Stimulated activated memory B cell treated with anti-CD40 and anti-IgM and Interleukin-4, amounts not matched to agents 10 μg/mL and 1 μg/mL and 100 μg/mL, for 72 hours (primary cell): ENCODE measurements around the gene SLC38A11.
A peak's percentile ranks its signal among the peaks of the same experiment; 100 is the strongest.

ENCODE experiments used
- ATAC-seq: fragments of 150-1000 bp; cut with Tn5 transposase; 2 replicates; pipeline ENCODE4 v1.10.0; 2021
- H3K27ac Mint-ChIP-seq: one replicate; pipeline ENCODE4 v1.8.0; 2022; ENCODE audit warnings: mild to moderate bottlenecking, mixed read lengths
- H3K27me3 Mint-ChIP-seq: one replicate; pipeline ENCODE4 v1.8.0; 2022; ENCODE audit warnings: mixed read lengths
- H3K36me3 Mint-ChIP-seq: one replicate; pipeline ENCODE4 v1.8.0; 2022; ENCODE audit warnings: mixed read lengths
- H3K4me1 Mint-ChIP-seq: one replicate; pipeline ENCODE4 v1.8.0; 2022; ENCODE audit warnings: mixed read lengths
- H3K4me3 Mint-ChIP-seq: one replicate; pipeline ENCODE4 v1.8.0; 2022; ENCODE audit warnings: mild to moderate bottlenecking, moderate library complexity, mixed read lengths
- H3K9me3 Mint-ChIP-seq: one replicate; pipeline ENCODE4 v1.8.0; 2022; ENCODE audit warnings: mixed read lengths

The SLC38A11 gene

DNA sequence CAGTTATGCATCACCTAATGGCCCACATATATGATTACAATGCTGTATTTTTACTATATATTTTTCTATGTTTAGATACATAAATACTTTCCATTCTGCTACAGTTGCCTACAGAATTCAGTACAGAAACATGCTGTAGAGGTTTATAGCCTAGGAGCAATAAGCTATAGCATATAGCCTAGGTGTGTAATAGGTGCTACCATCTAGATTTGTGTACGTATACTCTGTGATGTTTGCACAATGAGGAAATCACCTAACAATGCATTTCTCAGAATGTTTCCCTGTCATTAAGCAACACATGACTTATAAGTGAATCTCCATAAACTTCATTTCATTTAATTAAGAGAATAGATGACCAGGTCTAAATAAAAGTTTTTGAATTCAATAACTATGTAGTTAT is 43.5 kb downstream of the SLC38A11 start:
- no peaks in the 10 kb centered on the region for H3K27me3 Mint-ChIP-seq
- no peak for ATAC-seq
- H3K27ac Mint-ChIP-seq, result no peak overlapping the region
- H3K4me1 Mint-ChIP-seq, result peaks cover 38% of the 10 kb centered on the region
- no peaks in the 10 kb centered on the region for H3K36me3 Mint-ChIP-seq
- no peaks in the 10 kb centered on the region for H3K9me3 Mint-ChIP-seq
- no peak overlapping the region for H3K4me3 Mint-ChIP-seq

DNA sequence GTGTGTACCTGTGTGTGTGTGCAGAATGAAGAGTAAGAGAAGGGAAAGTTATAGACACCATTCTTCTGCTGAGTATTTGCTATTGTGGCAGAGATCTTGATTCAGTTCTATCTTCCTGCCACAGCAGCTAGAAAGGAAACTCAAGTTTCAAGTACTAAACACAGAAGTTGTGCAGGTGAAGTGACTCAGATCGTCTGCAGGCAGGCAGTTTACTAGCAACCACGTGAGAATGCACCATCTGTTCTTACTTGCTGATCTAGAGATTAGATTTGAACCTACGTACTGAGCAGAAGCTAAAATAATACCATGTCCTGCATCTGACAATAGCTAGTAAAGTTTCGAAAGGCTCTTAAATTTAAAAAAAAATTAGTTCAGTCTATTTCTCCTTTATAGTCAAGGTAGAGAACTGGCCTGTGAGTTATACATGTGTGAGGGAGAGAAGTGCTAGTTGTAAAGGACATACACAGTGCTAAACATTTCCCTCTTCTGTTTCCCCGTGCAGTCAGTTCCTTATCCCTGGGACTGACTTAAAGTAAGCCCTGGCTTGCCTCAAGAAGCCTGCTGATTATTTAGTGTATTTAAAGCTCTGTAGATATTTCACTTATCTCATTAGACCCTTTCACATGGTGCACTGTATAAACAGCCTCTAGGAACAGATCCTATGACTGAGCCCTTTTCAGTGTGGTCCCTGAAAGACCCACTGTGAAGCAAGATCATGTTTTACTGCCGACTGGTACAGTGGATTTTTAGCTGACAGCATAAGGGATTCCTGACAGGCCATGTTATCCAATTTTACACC is 45.0 kb downstream of the SLC38A11 start:
- ATAC-seq, result peak; percentile 90
- no peaks in the 10 kb centered on the region for H3K27me3 Mint-ChIP-seq
- no peaks in the 10 kb centered on the region for H3K36me3 Mint-ChIP-seq
- peak overlapping the region; percentile 46 for H3K27ac Mint-ChIP-seq
- H3K9me3 Mint-ChIP-seq, result no peaks in the 10 kb centered on the region
- no peak overlapping the region for H3K4me3 Mint-ChIP-seq
- H3K4me1 Mint-ChIP-seq, result peaks cover 38% of the 10 kb centered on the region

DNA sequence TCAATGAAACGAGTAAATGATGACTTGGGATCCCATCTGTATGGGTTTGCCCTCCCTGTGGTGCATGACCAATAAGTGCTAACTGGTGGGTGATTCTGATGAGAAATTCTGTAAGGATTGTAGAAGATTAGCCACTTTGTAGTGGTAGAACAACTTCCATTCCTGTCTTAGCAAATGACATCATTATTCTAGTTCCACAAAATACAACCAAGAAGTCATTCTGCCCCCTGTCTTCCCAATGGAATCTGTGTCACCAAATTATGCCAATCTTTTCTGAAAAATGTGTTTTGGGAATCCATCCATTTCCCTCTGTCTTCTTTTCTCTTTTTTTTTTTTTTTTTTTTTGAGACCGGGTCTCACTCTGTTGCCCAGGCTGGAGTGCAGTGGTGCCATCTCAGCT is 48.4 kb downstream of the SLC38A11 start:
- H3K36me3 Mint-ChIP-seq, result no peaks in the 10 kb centered on the region

DNA sequence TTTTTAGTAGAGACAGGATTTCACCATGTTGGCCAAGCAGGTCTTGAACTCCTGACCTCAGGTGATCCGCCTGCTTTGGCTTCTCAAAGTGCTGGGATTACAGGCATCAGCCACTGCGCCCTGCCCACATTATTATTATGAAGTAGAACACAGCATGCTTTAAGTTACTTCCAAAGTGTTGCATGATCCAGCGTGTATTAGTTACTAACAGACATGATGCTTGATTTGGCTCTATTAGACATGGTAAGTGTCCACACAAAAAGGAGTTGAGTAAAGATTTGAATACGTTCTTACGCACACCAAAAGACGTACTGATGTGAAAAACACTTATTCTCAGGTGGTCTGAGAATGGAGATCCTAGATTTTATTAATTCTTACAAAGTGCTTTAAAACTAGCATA is 50.0 kb downstream of the SLC38A11 start:
- Mint-ChIP-seq H3K9me3 (peaks cover 3% of the 10 kb centered on the region), H3K4me1 (peaks cover 19% of the 10 kb centered on the region), H3K4me3 (no peak overlapping the region), H3K27me3 (no peaks in the 10 kb centered on the region), H3K27ac (no peak overlapping the region), H3K36me3 (no peaks in the 10 kb centered on the region)
- ATAC-seq, result no peak

More for the DNA sequence above, 48.4 kb downstream of the SLC38A11 start:
- no peaks in the 10 kb centered on the region for H3K27me3 Mint-ChIP-seq
- H3K4me3 Mint-ChIP-seq, result no peak overlapping the region
- peaks cover 23% of the 10 kb centered on the region for H3K4me1 Mint-ChIP-seq
- no peak overlapping the region for H3K27ac Mint-ChIP-seq
- H3K9me3 Mint-ChIP-seq, result no peaks in the 10 kb centered on the region
- no peak for ATAC-seq

DNA sequence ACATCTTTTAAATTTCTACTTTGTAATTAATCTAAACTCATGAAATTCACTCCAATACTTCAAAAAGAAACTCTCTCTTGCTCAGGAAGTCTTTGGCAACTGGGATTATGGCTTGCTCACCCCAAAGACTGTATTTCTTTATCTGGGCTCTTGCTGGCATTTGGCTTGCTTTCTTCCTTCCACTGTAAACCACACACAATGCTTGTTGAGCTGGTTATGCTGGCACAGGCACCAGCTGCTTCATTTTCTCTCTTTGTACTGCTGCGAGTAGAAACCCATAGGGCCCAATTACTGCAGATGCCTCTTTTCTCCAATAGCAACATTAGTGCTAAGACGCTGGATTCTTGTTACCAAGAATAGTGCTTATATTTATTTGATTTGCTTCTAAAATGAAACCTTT is 51.4 kb downstream of the SLC38A11 start:
- H3K9me3 Mint-ChIP-seq, result peaks cover 3% of the 10 kb centered on the region
- no peaks in the 10 kb centered on the region for H3K27me3 Mint-ChIP-seq
- H3K4me3 Mint-ChIP-seq, result no peak overlapping the region
- no peaks in the 10 kb centered on the region for H3K36me3 Mint-ChIP-seq
- no peak for ATAC-seq
- H3K4me1 Mint-ChIP-seq, result peaks cover 6% of the 10 kb centered on the region
- H3K27ac Mint-ChIP-seq, result no peak overlapping the region

DNA sequence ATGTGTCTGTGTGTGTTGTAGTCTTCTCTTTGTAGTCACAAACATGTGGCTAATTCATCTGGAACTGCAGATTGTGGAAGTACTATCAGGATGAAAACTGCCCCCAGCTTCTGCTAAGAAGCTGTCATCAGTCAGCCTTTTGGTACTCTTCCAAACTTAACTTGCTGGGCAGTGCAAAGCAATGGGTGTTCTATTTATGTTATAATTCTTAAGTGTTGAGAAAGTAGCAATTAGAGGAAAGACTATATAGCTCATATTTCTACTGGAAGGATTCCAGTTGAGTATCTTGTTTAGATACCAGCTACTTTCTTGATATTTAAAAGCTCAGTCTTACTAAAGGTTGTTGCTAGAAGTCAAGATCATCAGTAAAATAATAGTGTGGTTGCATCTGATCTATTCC is 52.1 kb downstream of the SLC38A11 start:
- Mint-ChIP-seq H3K4me1 (peaks cover 6% of the 10 kb centered on the region), H3K4me3 (no peak overlapping the region), H3K9me3 (peaks cover 3% of the 10 kb centered on the region), H3K36me3 (no peaks in the 10 kb centered on the region), H3K27ac (no peak overlapping the region), H3K27me3 (no peaks in the 10 kb centered on the region)
- ATAC-seq, result no peak

DNA sequence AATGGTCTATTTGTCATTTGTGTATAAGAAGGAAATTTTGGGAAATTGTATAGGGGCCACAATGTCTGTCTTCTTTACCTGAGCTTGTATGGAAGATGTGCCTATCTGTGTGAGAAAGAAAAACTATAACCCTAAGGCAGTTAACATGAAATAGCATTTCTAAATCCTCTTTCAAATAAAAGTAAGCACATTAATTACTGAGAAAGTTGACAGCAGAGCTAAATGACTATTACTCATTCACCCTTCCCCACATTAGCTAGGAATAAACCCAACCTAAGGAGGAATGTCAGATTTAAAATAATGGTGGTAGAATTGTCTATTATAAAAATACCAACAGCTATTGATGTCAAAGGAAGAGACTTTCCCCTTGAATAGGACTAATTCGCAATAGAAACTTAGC is 56.2 kb downstream of the SLC38A11 start:
- ATAC-seq, result no peak
- Mint-ChIP-seq H3K27me3 (no peaks in the 10 kb centered on the region), H3K4me3 (no peak overlapping the region), H3K9me3 (peaks cover 3% of the 10 kb centered on the region), H3K36me3 (no peaks in the 10 kb centered on the region), H3K4me1 (peaks cover 13% of the 10 kb centered on the region), H3K27ac (no peak overlapping the region)

DNA sequence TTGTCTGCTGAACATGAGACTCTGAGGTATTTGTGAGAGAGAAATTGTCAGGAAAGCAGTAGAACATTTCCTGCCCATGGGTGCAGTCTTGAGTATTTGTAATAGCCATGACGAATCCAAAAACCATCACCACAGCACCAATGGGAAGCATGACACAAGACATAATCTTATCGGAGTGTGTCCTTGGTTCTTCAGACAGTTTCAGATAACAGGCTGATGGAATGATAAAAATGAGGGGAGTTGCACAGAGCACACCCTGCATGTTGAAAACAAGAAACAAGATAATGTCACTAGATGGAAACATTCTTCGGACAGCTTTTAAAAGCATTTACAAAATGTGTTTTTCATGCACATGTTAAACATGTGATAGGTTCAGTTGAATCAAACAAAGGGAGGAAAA is 56.9 kb downstream of the SLC38A11 start:
- H3K27ac Mint-ChIP-seq, result no peak overlapping the region
- H3K4me1 Mint-ChIP-seq, result peaks cover 13% of the 10 kb centered on the region

DNA sequence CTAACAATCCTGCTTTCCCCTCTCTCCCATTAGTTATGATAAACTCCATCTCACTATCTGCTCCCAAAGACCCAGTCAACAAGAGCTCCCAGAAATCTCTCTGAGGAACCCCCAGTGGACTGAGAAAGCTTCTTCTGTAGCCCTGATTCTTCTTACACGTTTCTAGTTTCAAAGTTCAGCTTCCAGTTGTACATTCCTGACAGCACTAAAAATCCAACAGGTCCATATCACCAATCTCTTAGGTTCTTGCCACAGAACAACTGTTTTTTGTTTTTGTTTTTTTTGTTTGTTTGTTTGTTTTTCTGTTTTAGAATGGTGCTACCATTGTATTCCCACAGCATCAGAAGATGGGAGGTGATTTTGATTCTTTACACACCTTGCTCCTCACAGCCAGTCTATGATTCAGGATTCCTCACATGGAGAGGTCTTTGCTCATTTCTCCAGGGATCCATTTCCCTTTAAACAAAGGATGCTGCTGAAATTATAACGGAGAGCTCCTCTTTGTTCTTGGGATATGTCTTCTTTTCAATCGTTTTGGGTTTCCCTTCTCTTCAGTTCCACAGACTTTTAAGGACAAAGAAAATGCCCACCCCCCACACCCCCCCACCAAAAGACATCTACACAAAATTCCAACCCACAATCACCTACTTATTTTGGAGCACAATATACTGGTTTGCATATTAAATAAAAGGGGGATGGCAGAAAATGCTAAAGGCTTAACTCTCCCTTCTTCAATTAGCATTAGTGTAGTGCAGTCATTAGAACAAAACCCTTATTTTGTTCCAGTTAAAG is 57.7 kb downstream of the SLC38A11 start:
- Mint-ChIP-seq H3K27ac (peak overlapping the region; percentile 58), H3K9me3 (peaks cover 3% of the 10 kb centered on the region), H3K36me3 (no peaks in the 10 kb centered on the region), H3K4me3 (no peak overlapping the region), H3K4me1 (peaks cover 13% of the 10 kb centered on the region), H3K27me3 (no peaks in the 10 kb centered on the region)
- ATAC-seq, result no peak

More for the DNA sequence above, 56.9 kb downstream of the SLC38A11 start:
- H3K4me3 Mint-ChIP-seq, result no peak overlapping the region
- H3K27me3 Mint-ChIP-seq, result no peaks in the 10 kb centered on the region
- ATAC-seq, result no peak
- H3K36me3 Mint-ChIP-seq, result no peaks in the 10 kb centered on the region
- H3K9me3 Mint-ChIP-seq, result peaks cover 3% of the 10 kb centered on the region

DNA sequence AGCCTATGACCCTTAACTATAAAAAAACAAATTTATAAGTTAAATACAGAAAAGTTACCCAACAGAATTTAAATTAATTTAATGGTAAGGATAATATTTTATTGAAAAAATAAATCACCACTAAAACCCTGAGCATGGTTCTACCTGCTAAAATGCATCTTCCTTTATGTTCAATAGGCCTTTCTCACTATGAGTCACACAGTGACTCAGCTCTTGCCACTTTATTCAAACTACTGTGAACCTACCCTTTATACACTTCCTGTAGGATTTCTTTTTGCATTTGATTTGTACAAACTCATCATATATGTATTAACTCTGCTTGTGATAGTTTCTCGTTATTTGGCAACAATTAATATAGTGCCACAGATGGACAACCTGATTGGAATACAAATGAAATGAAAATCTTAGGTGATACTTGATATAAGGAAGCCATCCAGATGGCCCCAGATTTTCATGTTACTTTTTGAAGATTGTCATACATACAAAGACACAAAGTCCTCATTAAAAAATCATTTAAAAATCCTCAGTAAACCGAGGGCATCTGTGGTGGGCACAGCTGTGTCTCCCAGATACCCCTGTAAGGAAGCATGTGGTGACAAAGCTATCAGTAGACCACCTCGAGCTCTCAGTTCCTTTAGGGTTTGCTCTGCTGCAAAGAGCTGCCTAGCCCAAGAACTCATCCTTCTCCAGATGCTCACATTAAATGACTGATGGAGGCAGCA is 58.5 kb downstream of the SLC38A11 start:
- peak; percentile 84 for ATAC-seq
- H3K4me3 Mint-ChIP-seq, result peak overlapping the region; percentile 4
- H3K4me1 Mint-ChIP-seq, result peaks cover 13% of the 10 kb centered on the region
- H3K36me3 Mint-ChIP-seq, result no peaks in the 10 kb centered on the region
- peak overlapping the region; percentile 58 for H3K27ac Mint-ChIP-seq
- no peaks in the 10 kb centered on the region for H3K27me3 Mint-ChIP-seq
- peaks cover 3% of the 10 kb centered on the region for H3K9me3 Mint-ChIP-seq

DNA sequence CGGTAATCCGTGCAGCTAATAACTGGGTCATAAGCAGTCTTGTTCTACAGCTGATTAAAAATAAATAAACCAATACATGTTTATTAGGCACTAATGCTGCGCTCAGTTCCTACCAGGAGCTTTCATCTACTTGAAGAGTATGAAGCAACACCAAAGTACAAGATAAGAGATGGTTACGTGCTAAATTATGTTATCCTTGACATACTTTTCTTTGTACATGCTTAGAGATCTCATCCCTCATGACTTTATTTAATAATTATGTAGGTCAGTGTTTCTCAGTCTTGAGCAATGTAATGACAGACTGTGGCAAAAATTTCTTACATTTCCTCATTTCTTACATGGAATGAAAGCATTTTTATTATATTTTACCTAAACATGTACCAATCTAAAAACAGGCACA is 59.1 kb downstream of the SLC38A11 start:
- H3K27me3 Mint-ChIP-seq, result no peaks in the 10 kb centered on the region
- ATAC-seq, result no peak

DNA sequence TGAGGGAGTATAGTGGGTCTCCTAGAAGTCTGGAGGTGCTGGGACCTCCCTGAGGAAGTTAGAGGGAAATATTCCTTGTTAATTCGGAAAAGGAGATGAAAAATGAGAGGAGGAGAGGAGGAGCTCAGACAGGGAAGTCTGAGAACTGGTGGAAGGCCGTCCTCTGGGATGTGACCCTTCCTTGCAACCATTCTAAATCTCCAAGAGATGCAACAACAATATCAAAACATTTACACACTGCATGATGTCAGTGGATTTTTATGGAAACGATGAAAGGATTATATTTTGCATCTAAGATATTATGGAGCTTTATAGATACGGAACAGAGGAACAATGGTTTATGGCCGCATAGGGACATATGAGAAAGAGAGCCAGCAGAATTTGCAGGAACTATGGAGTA is 63.9 kb downstream of the SLC38A11 start:
- no peaks in the 10 kb centered on the region for H3K4me1 Mint-ChIP-seq
- H3K9me3 Mint-ChIP-seq, result no peaks in the 10 kb centered on the region
- H3K36me3 Mint-ChIP-seq, result no peaks in the 10 kb centered on the region
- ATAC-seq, result no peak
- H3K27ac Mint-ChIP-seq, result no peak overlapping the region
- no peak overlapping the region for H3K4me3 Mint-ChIP-seq
- no peaks in the 10 kb centered on the region for H3K27me3 Mint-ChIP-seq

More for the DNA sequence above, 59.1 kb downstream of the SLC38A11 start:
- no peaks in the 10 kb centered on the region for H3K36me3 Mint-ChIP-seq
- H3K9me3 Mint-ChIP-seq, result peaks cover 3% of the 10 kb centered on the region
- H3K4me3 Mint-ChIP-seq, result no peak overlapping the region
- H3K4me1 Mint-ChIP-seq, result peaks cover 13% of the 10 kb centered on the region
- H3K27ac Mint-ChIP-seq, result no peak overlapping the region

DNA sequence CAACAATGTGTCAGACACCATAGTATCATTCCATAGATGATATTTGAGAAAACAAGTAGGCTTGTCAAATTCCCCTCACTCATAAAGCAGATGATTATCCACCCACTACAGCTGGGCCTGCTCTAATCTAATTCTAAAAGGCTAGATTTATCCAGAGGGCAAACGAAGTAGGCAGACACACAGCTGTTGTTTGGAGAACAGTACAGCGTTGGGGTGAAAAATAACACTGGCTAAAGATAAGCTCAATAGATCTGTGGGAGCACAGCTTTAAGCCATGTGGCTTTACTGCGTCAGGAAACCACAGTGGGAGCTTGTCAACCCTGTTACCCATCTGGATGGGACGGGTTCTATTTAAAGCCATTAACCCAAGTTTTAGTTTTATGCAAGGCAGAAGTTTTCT is 64.8 kb downstream of the SLC38A11 start:
- no peaks in the 10 kb centered on the region for H3K27me3 Mint-ChIP-seq
- H3K4me1 Mint-ChIP-seq, result no peaks in the 10 kb centered on the region
- no peak overlapping the region for H3K27ac Mint-ChIP-seq
- no peak overlapping the region for H3K4me3 Mint-ChIP-seq
- no peak for ATAC-seq
- H3K36me3 Mint-ChIP-seq, result no peaks in the 10 kb centered on the region
- H3K9me3 Mint-ChIP-seq, result no peaks in the 10 kb centered on the region

DNA sequence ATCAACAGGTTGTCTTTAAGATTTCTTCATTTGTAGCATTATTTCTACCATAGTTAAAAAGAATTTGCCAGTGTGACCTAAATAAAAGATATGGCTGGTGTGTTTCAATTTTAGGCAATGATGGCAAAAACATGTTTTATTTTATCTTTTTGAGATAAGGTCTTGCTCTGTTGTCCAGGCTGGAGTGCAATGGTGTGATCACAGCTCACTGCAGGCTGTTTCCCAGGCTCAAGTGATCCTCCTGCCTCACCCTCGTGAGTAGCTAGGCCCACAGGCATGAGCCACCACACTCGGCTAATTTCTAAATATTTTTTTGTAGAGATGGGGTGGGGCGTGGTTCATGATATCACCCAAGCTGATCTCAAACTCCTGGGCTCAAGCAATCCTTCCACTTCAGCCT is 66.7 kb downstream of the SLC38A11 start:
- Mint-ChIP-seq H3K4me1 (no peaks in the 10 kb centered on the region), H3K36me3 (no peaks in the 10 kb centered on the region), H3K9me3 (no peaks in the 10 kb centered on the region), H3K27ac (no peak overlapping the region), H3K4me3 (no peak overlapping the region), H3K27me3 (no peaks in the 10 kb centered on the region)
- ATAC-seq, result no peak

DNA sequence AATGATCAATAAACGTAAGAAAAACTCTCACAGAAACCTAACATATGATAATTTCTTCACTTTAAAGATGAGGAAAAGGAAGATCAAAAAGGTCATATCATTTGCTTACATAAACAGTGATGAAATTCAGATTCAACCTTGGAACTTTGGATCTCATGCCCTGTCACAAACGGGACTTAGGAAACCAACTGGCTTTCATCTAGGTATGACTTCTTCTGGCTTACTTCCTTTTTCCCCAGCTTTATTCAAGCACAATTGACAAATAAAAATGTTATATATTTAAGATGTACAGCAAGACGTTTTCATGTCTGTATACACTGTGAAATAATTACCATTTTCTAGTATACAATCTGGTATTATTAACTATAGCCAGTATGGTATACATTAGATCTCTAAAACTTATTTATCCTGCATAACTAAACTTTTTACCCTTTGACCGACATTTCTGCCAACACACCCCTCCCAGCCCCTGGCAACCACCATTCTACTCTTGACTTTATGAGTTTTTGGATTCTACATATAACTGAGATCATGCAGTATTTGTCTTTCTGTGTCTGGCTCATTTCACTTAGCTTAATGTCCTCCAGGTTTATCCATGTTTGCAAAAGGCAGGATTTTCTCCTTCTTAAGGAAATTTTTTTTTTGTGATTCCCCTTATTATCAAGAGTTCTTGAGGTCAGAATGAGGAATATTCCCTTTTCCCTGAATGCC is 67.7 kb downstream of the SLC38A11 start:
- H3K27me3 Mint-ChIP-seq, result no peaks in the 10 kb centered on the region
- no peaks in the 10 kb centered on the region for H3K4me1 Mint-ChIP-seq
- H3K36me3 Mint-ChIP-seq, result no peaks in the 10 kb centered on the region
- ATAC-seq, result no peak
- H3K4me3 Mint-ChIP-seq, result no peak overlapping the region
- H3K9me3 Mint-ChIP-seq, result no peaks in the 10 kb centered on the region
- no peak overlapping the region for H3K27ac Mint-ChIP-seq
